Stimulated activated CD8-positive, alpha-beta memory T cell treated with anti-CD3 and anti-CD28 coated beads, Interleukin-12 subunit alpha, Interleukin-12 subunit beta, amount 100 ng/mL, for 1 hour (primary cell): ENCODE data around the gene IL11RA.
A peak's percentile ranks its signal among the peaks of the same experiment; 100 is the strongest.

Experiments used
- DNase-seq: peaks from one replicate; pipeline ENCODE4 v3.0.0-alpha.2; 2020; ENCODE audit warnings: low read depth

Gene IL11RA

GRCh38 chr9:34654323-34655051, 2.5 kb downstream of the IL11RA start:
- no peak for DNase-seq

GRCh38 chr9:34655394-34655793, 3.4 kb downstream of the IL11RA start:
- DNase-seq: no peak

- no peak for DNase-seq
These were observed 5.0 kb downstream of the IL11RA start for GRCh38 chr9:34656992-34657391.

GRCh38 chr9:34658461-34658860, 6.5 kb downstream of the IL11RA start:
- no peak for DNase-seq

- no peak for DNase-seq
These were observed 7.7 kb downstream of the IL11RA start for GRCh38 chr9:34659592-34660253.

- DNase-seq: no peak
These were observed 10.7 kb downstream of the IL11RA start, which contains the start of gene CCL27 for GRCh38 chr9:34662526-34663302. Gene CCL27 (minus strand): TSS chr9:34662657. CDS start chr9:34662633, 24 bp downstream.

GRCh38 chr9:34663303-34663605, 11.3 kb downstream of the IL11RA start:
- no peak for DNase-seq

GRCh38 chr9:34664281-34665066, 12.5 kb downstream of the IL11RA start:
- peak; percentile 56 for DNase-seq

- DNase-seq: no peak
These were observed 13.0 kb downstream of the IL11RA start for GRCh38 chr9:34665067-34665380.

GRCh38 chr9:34665381-34666250, 13.6 kb downstream of the IL11RA start:
- peak; percentile 86 for DNase-seq

- no peak for DNase-seq
These were observed 18.0 kb downstream of the IL11RA start for GRCh38 chr9:34669809-34670562.

GRCh38 chr9:34671307-34671706, 19.3 kb downstream of the IL11RA start:
- no peak for DNase-seq

GRCh38 chr9:34674440-34674839, 22.5 kb downstream of the IL11RA start:
- DNase-seq: no peak

GRCh38 chr9:34675048-34675714, 23.2 kb downstream of the IL11RA start:
- DNase-seq: peak; percentile 38

GRCh38 chr9:34675869-34676268, 23.9 kb downstream of the IL11RA start:
- no peak for DNase-seq

GRCh38 chr9:34684145-34684544, 32.2 kb downstream of the IL11RA start:
- no peak for DNase-seq

- DNase-seq: no peak
These were observed 32.8 kb downstream of the IL11RA start for GRCh38 chr9:34684816-34685215.

GRCh38 chr9:34685591-34685990, 33.6 kb downstream of the IL11RA start:
- no peak for DNase-seq

- DNase-seq: no peak
These were observed 34.2 kb downstream of the IL11RA start for GRCh38 chr9:34686231-34686630.

- DNase-seq: no peak
These were observed 34.7 kb downstream of the IL11RA start for GRCh38 chr9:34686732-34687131.
